Prostate gland (tissue), 1 donor: ENCODE measurements around the gene UFC1.

Experiments used
- POLR2A ChIP-seq: fragments of 450-650 bp; IDR thresholded peaks from one replicate; pipeline ENCODE4 v1.6.1; 2016; ENCODE audit warnings: antibody characterized with exemption, mild to moderate bottlenecking
- POLR2AphosphoS5 ChIP-seq: sonication (generic); formaldehyde crosslinking; IDR thresholded peaks from one replicate; pipeline ENCODE4 v1.6.1; 2017; ENCODE audit warnings: antibody characterized with exemption

DNA sequence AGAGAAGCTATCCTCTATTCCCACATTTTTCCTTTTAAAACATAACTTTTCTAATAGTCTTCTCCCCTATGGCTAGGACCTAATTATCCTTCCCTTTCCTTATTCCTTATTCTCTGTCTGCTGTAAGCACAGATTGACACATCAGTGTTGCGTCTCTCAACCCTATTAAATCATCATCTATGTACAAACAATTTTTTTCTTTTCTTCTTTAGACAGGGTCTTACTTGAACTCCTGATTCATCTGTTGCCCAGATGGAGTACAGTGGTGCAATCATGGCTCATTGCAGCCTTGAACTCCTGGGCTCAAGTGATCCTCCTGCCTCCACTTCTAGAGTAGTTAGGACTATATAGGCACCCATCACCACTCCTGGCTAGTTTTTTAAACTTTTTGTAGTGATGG, 47.3 kb upstream of the UFC1 start:
- TF ChIP-seq POLR2AphosphoS5: no peak
- TF ChIP-seq POLR2A: no peak
